OCI-LY1 (cell line): Measurements from ENCODE around the gene MFAP4.

Source experiments
- H2AFZ ChIP-seq: fragments of 200-600 bp; sonication (generic), shearing (Covaris generic); 2 replicates; pipeline ENCODE4 v1.6.0; 2014; ENCODE audit warnings: antibody characterized with exemption, mild to moderate bottlenecking, low read length
- H3F3A ChIP-seq: fragments of 200-600 bp; sonication (generic), shearing (Covaris generic); 2 replicates; pipeline ENCODE4 v1.6.0; 2014; ENCODE audit warnings: mild to moderate bottlenecking, antibody characterized with exemption, low read length, moderate library complexity; ENCODE audit not compliant: insufficient read depth
- H3K27ac ChIP-seq: fragments of 200-600 bp; sonication (generic); 2 replicates; pipeline ENCODE4 v1.5.1; 2014; ENCODE audit warnings: low read length, mixed run types, mild to moderate bottlenecking, low read depth; ENCODE audit not compliant: poor library complexity, severe bottlenecking
- H3K27me3 ChIP-seq: fragments of 200-600 bp; sonication (generic); 2 replicates; pipeline ENCODE4 v1.6.0; 2014; ENCODE audit warnings: antibody characterized with exemption, mild to moderate bottlenecking, low read length, moderate library complexity; ENCODE audit not compliant: insufficient read depth
- H3K36me3 ChIP-seq: fragments of 200-600 bp; sonication (generic); 2 replicates; pipeline ENCODE4 v1.6.1; 2014; ENCODE audit warnings: mild to moderate bottlenecking, antibody characterized with exemption, low read length, moderate library complexity, mixed read lengths; ENCODE audit not compliant: insufficient read depth
- H3K4me1 ChIP-seq: fragments of 200-600 bp; sonication (generic); 2 replicates; pipeline ENCODE4 v1.5.1; 2014; ENCODE audit warnings: mild to moderate bottlenecking, low read length, moderate library complexity; ENCODE audit not compliant: insufficient read depth, severe bottlenecking
- H3K4me2 ChIP-seq: fragments of 200-600 bp; sonication (generic), shearing (Covaris generic); 2 replicates; pipeline ENCODE4 v1.6.1; 2014; ENCODE audit warnings: low read length
- H3K4me3 ChIP-seq: fragments of 200-600 bp; sonication (generic); 2 replicates; pipeline ENCODE4 v1.5.1; 2014; ENCODE audit warnings: low read length, low read depth, mild to moderate bottlenecking, mixed read lengths; ENCODE audit not compliant: poor library complexity, severe bottlenecking
- H3K79me2 ChIP-seq: fragments of 200-600 bp; shearing (Covaris generic); 2 replicates; pipeline ENCODE4 v1.6.1; 2016; ENCODE audit warnings: mixed run types, low read length, mixed read lengths; ENCODE audit not compliant: insufficient read depth
- H3K9ac ChIP-seq: fragments of 200-600 bp; sonication (generic), shearing (Covaris generic); 2 replicates; pipeline ENCODE4 v1.6.1; 2014; ENCODE audit warnings: mild to moderate bottlenecking, low read length, mixed read lengths
- H3K9me2 ChIP-seq: fragments of 200-600 bp; sonication (generic), shearing (Covaris generic); 2 replicates; pipeline ENCODE4 v1.6.1; 2014; ENCODE audit warnings: low read depth, mild to moderate bottlenecking, low read length, mixed read lengths
- H3K9me3 ChIP-seq: fragments of 200-600 bp; shearing (Covaris generic); 2 replicates; pipeline ENCODE4 v1.6.1; 2014; ENCODE audit warnings: low read length, mixed read lengths
- H4K20me1 ChIP-seq: fragments of 200-600 bp; sonication (generic), shearing (Covaris generic); 2 replicates; pipeline ENCODE4 v1.6.0; 2016; ENCODE audit warnings: mild to moderate bottlenecking, low read length; ENCODE audit not compliant: insufficient read depth
- EZH2 ChIP-seq: fragments of 200-600 bp; sonication (generic), shearing (Covaris generic); IDR thresholded peaks from 2 replicates; pipeline ENCODE4 v1.8.0; 2017; ENCODE audit warnings: borderline replicate concordance, mixed run types, mild to moderate bottlenecking, antibody characterized with exemption, low read length, moderate library complexity, mixed read lengths
- TF ChIP-seq, protein P1 (sequence below): fragments of 200-600 bp; sonication (generic), shearing (Covaris generic); IDR thresholded peaks from 2 replicates; pipeline ENCODE4 v1.5.1; 2017; ENCODE audit warnings: mild to moderate bottlenecking, antibody characterized with exemption, low read length, moderate library complexity, mixed read lengths

The MFAP4 gene

DNA sequence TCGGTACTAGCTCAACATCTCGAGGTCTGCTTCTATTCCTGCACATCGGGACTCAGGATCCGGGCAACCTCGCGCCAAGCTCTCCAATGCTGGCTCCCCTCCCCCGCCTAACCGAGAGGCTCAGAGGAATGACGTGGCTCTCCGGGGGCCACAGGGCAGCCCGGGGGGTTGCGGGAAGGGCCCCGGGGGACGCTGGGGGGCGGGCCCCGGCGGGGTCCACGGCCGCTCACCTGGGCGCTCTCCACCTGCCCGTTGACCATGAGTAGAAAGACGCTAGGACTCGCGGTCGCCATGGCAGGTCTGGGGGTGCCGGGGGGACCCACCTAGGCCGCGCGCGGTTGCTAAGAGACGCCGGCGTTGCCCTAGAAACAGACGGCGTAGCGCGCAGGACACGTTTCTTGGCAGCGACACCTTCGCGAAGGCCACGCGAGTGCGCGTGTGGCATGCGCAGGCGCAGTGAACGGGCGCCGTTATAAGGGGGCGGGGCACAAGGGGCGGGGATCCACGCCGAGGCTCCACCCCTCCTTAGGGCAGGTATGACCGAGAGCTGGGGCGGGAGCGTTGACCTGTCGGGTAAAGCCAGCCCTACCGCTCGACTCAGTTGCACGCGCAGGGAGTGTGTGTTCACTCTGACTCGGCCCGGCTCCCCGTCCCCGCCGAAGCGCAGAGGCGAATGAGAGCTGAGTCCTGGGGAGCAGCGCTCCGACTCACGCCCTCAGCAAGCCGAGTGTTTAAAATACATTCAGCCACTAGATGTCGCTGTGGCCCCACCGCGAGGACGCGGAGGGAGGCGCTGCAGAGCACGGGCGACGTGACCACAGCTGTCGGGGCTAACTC lies 24.5 kb downstream of the MFAP4 start, which contains the start of gene B9D1:
B9D1 (minus strand) TSS at position 447 of the 837 bp plus-strand sequence; CDS start at position 293, 154 bp downstream.
- Histone ChIP-seq H3K9me2 (no peaks in the 10 kb centered on the region), H3F3A (no peaks in the 10 kb centered on the region), H3K4me2 (peak within 1 kb of the TSS; percentile 88), H3K79me2 (no peaks in the 10 kb centered on the region), H4K20me1 (no peaks in the 10 kb centered on the region), H3K27me3 (no peaks in the 10 kb centered on the region; the same call in 1 of the 2 replicates), H3K4me1 (peaks cover 12% of the 10 kb centered on the region), H3K9me3 (no peaks in the 10 kb centered on the region), H3K27ac (no peak within 1 kb of the TSS), H3K36me3 (no peaks in the 10 kb centered on the region), H2AFZ (peak within 1 kb of the TSS; percentile 55; the same call in 1 of the 2 replicates), H3K4me3 (peak within 1 kb of the TSS; percentile 71), H3K9ac (peak within 1 kb of the TSS; percentile 64)
- TF ChIP-seq EZH2 = no peak
- TF ChIP-seq, protein P1, sequence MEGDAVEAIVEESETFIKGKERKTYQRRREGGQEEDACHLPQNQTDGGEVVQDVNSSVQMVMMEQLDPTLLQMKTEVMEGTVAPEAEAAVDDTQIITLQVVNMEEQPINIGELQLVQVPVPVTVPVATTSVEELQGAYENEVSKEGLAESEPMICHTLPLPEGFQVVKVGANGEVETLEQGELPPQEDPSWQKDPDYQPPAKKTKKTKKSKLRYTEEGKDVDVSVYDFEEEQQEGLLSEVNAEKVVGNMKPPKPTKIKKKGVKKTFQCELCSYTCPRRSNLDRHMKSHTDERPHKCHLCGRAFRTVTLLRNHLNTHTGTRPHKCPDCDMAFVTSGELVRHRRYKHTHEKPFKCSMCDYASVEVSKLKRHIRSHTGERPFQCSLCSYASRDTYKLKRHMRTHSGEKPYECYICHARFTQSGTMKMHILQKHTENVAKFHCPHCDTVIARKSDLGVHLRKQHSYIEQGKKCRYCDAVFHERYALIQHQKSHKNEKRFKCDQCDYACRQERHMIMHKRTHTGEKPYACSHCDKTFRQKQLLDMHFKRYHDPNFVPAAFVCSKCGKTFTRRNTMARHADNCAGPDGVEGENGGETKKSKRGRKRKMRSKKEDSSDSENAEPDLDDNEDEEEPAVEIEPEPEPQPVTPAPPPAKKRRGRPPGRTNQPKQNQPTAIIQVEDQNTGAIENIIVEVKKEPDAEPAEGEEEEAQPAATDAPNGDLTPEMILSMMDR = peak; percentile 96

DNA sequence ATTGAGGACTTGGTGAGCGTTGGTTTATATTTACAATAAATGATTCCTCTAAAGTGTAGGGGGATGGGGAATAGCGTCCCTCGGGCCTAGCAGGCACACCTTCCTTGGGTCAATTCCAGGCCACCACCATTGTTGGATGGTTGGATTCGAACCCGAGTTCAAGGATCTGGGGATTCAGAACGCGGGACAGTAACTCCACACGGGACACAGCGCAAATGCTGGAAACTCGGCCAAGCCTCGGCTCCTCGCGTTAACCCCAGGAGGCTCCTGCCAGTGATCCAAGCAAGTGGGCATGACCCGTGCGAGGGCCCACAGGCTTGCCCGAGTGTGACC lies 25.1 kb downstream of the MFAP4 start:
- no peaks in the 10 kb centered on the region for H3K9me2 ChIP-seq
- H3K79me2 ChIP-seq = no peaks in the 10 kb centered on the region
- H3K27ac ChIP-seq = no peak overlapping the region
- no peaks in the 10 kb centered on the region; the same call in 1 of the 2 replicates for H3K27me3 ChIP-seq
- H4K20me1 ChIP-seq = no peaks in the 10 kb centered on the region
- no peaks in the 10 kb centered on the region for H3K9me3 ChIP-seq
- H3K9ac ChIP-seq = peak overlapping the region; percentile 64
- peak overlapping the region; percentile 71 for H3K4me3 ChIP-seq
- no peaks in the 10 kb centered on the region; the same call in 1 of the 2 replicates for H3K36me3 ChIP-seq
- H3K4me1 ChIP-seq = peaks cover 12% of the 10 kb centered on the region
- H2AFZ ChIP-seq = peak overlapping the region; percentile 55; the same call in 1 of the 2 replicates
- H3F3A ChIP-seq = no peaks in the 10 kb centered on the region
- TF ChIP-seq EZH2 = no peak
- TF ChIP-seq, protein P1 = no peak
- H3K4me2 ChIP-seq = peak overlapping the region; percentile 88

DNA sequence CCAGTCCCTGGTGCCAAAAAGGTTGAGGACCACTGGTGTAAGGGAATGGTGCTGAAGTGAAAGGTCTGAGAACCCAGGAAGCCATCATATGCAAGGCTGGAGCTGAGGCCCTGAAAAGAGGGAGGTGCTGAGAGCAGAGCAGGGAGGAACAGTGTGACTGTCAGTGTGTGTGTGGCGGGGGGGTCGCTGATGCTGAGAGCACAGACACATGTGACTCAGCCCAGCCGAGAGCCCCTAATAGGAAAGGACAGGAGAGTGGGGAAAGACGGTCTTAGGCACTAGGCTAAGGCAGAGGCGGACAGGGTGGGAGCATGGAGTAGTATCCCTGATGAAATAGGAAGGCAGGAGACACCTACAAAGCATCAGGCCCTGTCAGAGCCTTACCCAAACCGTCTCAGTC lies 25.7 kb downstream of the MFAP4 start:
- Histone ChIP-seq H3K27ac (no peak overlapping the region), H3K79me2 (no peaks in the 10 kb centered on the region), H3K9ac (no peak overlapping the region), H4K20me1 (no peaks in the 10 kb centered on the region), H3K9me2 (no peaks in the 10 kb centered on the region), H3K4me3 (no peak overlapping the region), H3K9me3 (no peaks in the 10 kb centered on the region), H3K27me3 (no peaks in the 10 kb centered on the region; the same call in 1 of the 2 replicates), H3F3A (no peaks in the 10 kb centered on the region), H3K4me1 (peaks cover 12% of the 10 kb centered on the region), H3K36me3 (no peaks in the 10 kb centered on the region; the same call in 1 of the 2 replicates), H3K4me2 (no peak overlapping the region), H2AFZ (no peak overlapping the region)
- TF ChIP-seq, protein P1 = no peak
- TF ChIP-seq EZH2 = no peak
